HG03460 (cell line): ENCODE results near the gene ZNF268.

ENCODE experiments used
- ATAC-seq: cut with Tn5 transposase; IDR thresholded peaks from one replicate; pipeline ENCODE4 v1.9.1; 2021; ENCODE audit not compliant: unreplicated experiment

ZNF268 gene

GRCh38 chr12:133181238-133181959 is at the start of gene ZNF268:
ZNF268 (plus strand) TSS chr12:133181495; CDS start chr12:133181998, 503 bp downstream.
- ATAC-seq: peak; percentile 97

GRCh38 chr12:133135747-133136146 is 45.5 kb upstream of the ZNF268 start:
- ATAC-seq: no peak

- ATAC-seq: no peak
Observed at GRCh38 chr12:133145981-133146380, 35.3 kb upstream of the ZNF268 start.

- no peak for ATAC-seq
Observed at GRCh38 chr12:133156125-133156690, 25.1 kb upstream of the ZNF268 start.

GRCh38 chr12:133165776-133166175 is 15.5 kb upstream of the ZNF268 start:
- no peak for ATAC-seq

- no peak for ATAC-seq
Observed at GRCh38 chr12:133172491-133172890, 8.8 kb upstream of the ZNF268 start.

- ATAC-seq: no peak
Observed at GRCh38 chr12:133174901-133175300, 6.4 kb upstream of the ZNF268 start.

GRCh38 chr12:133180669-133181068 is 626 bp upstream of the ZNF268 start:
- ATAC-seq: no peak

- ATAC-seq: no peak
Observed at GRCh38 chr12:133190176-133190575, 8.9 kb downstream of the ZNF268 start.

- ATAC-seq: no peak
Observed at GRCh38 chr12:133192847-133193246, 11.6 kb downstream of the ZNF268 start.

- no peak for ATAC-seq
Observed at GRCh38 chr12:133201888-133202287, 20.6 kb downstream of the ZNF268 start.

- ATAC-seq: no peak
Observed at GRCh38 chr12:133202493-133203343, 21.4 kb downstream of the ZNF268 start.

GRCh38 chr12:133203344-133204263 is 22.3 kb downstream of the ZNF268 start:
- ATAC-seq: no peak

- ATAC-seq: no peak
Observed at GRCh38 chr12:133204264-133204603, 22.9 kb downstream of the ZNF268 start.

GRCh38 chr12:133206390-133206789 is 25.1 kb downstream of the ZNF268 start:
- ATAC-seq: no peak

GRCh38 chr12:133215724-133216123 is 34.4 kb downstream of the ZNF268 start:
- no peak for ATAC-seq

GRCh38 chr12:133217219-133217618 is 35.9 kb downstream of the ZNF268 start:
- ATAC-seq: no peak

GRCh38 chr12:133220521-133220920 is 39.2 kb downstream of the ZNF268 start:
- ATAC-seq: no peak

GRCh38 chr12:133221241-133221640 is 39.9 kb downstream of the ZNF268 start:
- no peak for ATAC-seq

- ATAC-seq: no peak
Observed at GRCh38 chr12:133222211-133222610, 40.9 kb downstream of the ZNF268 start.

GRCh38 chr12:133225527-133225926 is 44.2 kb downstream of the ZNF268 start:
- no peak for ATAC-seq
